DND-41 (cell line): ENCODE data around the gene ADAMTS12.

Source experiments
- ATAC-seq: fragments of 200-7000 bp; cut with Tn5 transposase; 3 replicates; pipeline ENCODE4 v1.9.1; 2021; ENCODE audit warnings: low read depth; ENCODE audit not compliant: insufficient read depth
- DNase-seq: peaks from one replicate; pipeline ENCODE4 v3.0.0-alpha.2; 2020
- H2AFZ ChIP-seq: 2 replicates; pipeline ENCODE4 v1.6.0; 2012; ENCODE audit warnings: low read depth, low read length
- H3K27ac ChIP-seq: 2 replicates; pipeline ENCODE4 v1.5.1; 2012; ENCODE audit warnings: low read length, inconsistent platforms
- H3K27me3 ChIP-seq: fragments of 200-600 bp; sonication (generic); 2 replicates; pipeline ENCODE4 v1.6.0; 2012; ENCODE audit warnings: low read length, mild to moderate bottlenecking, inconsistent platforms; ENCODE audit not compliant: insufficient read depth, poor library complexity
- H3K36me3 ChIP-seq: 2 replicates; pipeline ENCODE4 v1.5.1; 2012; ENCODE audit warnings: low read length, inconsistent platforms; ENCODE audit not compliant: insufficient read depth
- H3K4me1 ChIP-seq: 2 replicates; pipeline ENCODE4 v1.5.1; 2012; ENCODE audit warnings: mild to moderate bottlenecking, low read length; ENCODE audit not compliant: insufficient read depth
- H3K4me2 ChIP-seq: 2 replicates; pipeline ENCODE4 v1.6.0; 2012; ENCODE audit warnings: mild to moderate bottlenecking, moderate library complexity, low read length, inconsistent platforms; ENCODE audit not compliant: insufficient read depth
- H3K4me3 ChIP-seq, 2 experiments: fragments of 200-600 bp in 1 of 2; shearing (Covaris generic) in 1 of 2; 2 replicates each; pipeline ENCODE4 v1.5.1; 2012 to 2016; ENCODE audit warnings: inconsistent platforms in 2 of 2, low read length in 2 of 2, mild to moderate bottlenecking in 2 of 2, low read depth in 1 of 2, moderate library complexity in 1 of 2
- H3K79me2 ChIP-seq: 2 replicates; pipeline ENCODE4 v1.6.0; 2012; ENCODE audit warnings: low read length, inconsistent platforms; ENCODE audit not compliant: insufficient read depth
- H3K9ac ChIP-seq: 2 replicates; pipeline ENCODE4 v1.6.0; 2012; ENCODE audit warnings: low read depth, mild to moderate bottlenecking, inconsistent platforms, low read length, moderate library complexity
- H3K9me3 ChIP-seq: 2 replicates; pipeline ENCODE4 v1.5.1; 2012; ENCODE audit warnings: low read length, moderate library complexity, mild to moderate bottlenecking, inconsistent platforms; ENCODE audit not compliant: insufficient read depth, severe bottlenecking
- H4K20me1 ChIP-seq: 2 replicates; pipeline ENCODE4 v1.6.0; 2012; ENCODE audit warnings: low read length; ENCODE audit not compliant: insufficient read depth
- CTCF ChIP-seq: IDR thresholded peaks from 2 replicates; pipeline ENCODE4 v1.5.1; 2012; ENCODE audit warnings: borderline replicate concordance, low read length, moderate library complexity, mild to moderate bottlenecking; ENCODE audit not compliant: poor library complexity, severe bottlenecking; ENCODE audit errors: extremely low read depth
- EZH2 ChIP-seq: IDR thresholded peaks from 3 replicates; pipeline ENCODE4 v1.6.1; 2012; ENCODE audit warnings: borderline replicate concordance, low read depth, mild to moderate bottlenecking, moderate library complexity, low read length, inconsistent platforms; ENCODE audit not compliant: severe bottlenecking

Gene ADAMTS12

GRCh38 chr5:33738967-33739366 lies 152.8 kb downstream of the ADAMTS12 start:
- H3K27me3 ChIP-seq, result no peaks in the 10 kb centered on the region
- TF ChIP-seq EZH2, result no peak
- H3K36me3 ChIP-seq, result no peaks in the 10 kb centered on the region
- no peak overlapping the region for H3K9ac ChIP-seq
- H3K4me2 ChIP-seq, result no peak overlapping the region
- H2AFZ ChIP-seq, result no peak overlapping the region
- no peak overlapping the region for H3K4me3 ChIP-seq
- no peaks in the 10 kb centered on the region for H3K79me2 ChIP-seq
- no peaks in the 10 kb centered on the region for H3K9me3 ChIP-seq
- DNase-seq, result no peak
- no peaks in the 10 kb centered on the region for H3K4me1 ChIP-seq
- H3K27ac ChIP-seq, result no peak overlapping the region
- ATAC-seq, result no peak
- H4K20me1 ChIP-seq, result no peaks in the 10 kb centered on the region

- Histone ChIP-seq H3K4me2 (no peak overlapping the region), H3K4me3 (no peak overlapping the region), H3K27me3 (no peaks in the 10 kb centered on the region), H3K9me3 (no peaks in the 10 kb centered on the region), H3K4me1 (no peaks in the 10 kb centered on the region), H4K20me1 (no peaks in the 10 kb centered on the region), H3K79me2 (no peaks in the 10 kb centered on the region), H2AFZ (no peak overlapping the region), H3K36me3 (no peaks in the 10 kb centered on the region), H3K9ac (no peak overlapping the region), H3K27ac (no peak overlapping the region)
- no peak for ATAC-seq
- no peak for TF ChIP-seq EZH2
- TF ChIP-seq CTCF, result no peak
- no peak for DNase-seq
Measured at GRCh38 chr5:33738097-33738496, 153.7 kb downstream of the ADAMTS12 start.

DNA sequence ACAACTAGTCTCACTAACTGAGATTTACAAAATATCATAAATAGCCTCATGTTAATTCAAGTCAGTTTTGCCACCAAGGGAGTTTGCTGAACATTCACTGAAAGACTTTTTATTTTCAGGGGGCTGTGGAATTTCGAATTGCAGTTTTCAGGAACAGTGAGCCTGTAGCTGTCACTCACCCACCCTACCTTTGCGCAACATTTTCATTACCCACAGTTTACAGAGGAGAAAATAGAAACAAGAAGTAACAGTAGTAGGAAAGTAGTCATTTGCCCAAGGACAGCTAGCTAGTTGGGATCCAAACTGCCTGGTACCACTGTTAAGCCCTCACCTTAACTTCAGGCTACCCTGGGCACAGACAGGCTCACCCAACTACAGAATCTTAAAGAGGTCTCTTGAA lies 154.1 kb downstream of the ADAMTS12 start:
- H2AFZ ChIP-seq, result no peak overlapping the region
- H3K9me3 ChIP-seq, result no peaks in the 10 kb centered on the region
- H3K79me2 ChIP-seq, result no peaks in the 10 kb centered on the region
- H3K9ac ChIP-seq, result no peak overlapping the region
- no peaks in the 10 kb centered on the region for H3K36me3 ChIP-seq
- no peaks in the 10 kb centered on the region for H3K27me3 ChIP-seq
- H3K4me1 ChIP-seq, result no peaks in the 10 kb centered on the region
- ATAC-seq, result no peak
- no peaks in the 10 kb centered on the region for H4K20me1 ChIP-seq
- TF ChIP-seq EZH2, result no peak
- TF ChIP-seq CTCF, result no peak
- H3K4me2 ChIP-seq, result no peak overlapping the region
- H3K4me3 ChIP-seq, result no peak overlapping the region
- no peak for DNase-seq
- H3K27ac ChIP-seq, result no peak overlapping the region

GRCh38 chr5:33737284-33737683 lies 154.5 kb downstream of the ADAMTS12 start:
- Histone ChIP-seq H3K27me3 (no peaks in the 10 kb centered on the region), H3K9ac (no peak overlapping the region), H3K27ac (no peak overlapping the region), H2AFZ (no peak overlapping the region), H3K9me3 (no peaks in the 10 kb centered on the region), H3K36me3 (no peaks in the 10 kb centered on the region), H3K79me2 (no peaks in the 10 kb centered on the region), H3K4me2 (no peak overlapping the region), H3K4me3 (no peak overlapping the region), H4K20me1 (no peaks in the 10 kb centered on the region), H3K4me1 (no peaks in the 10 kb centered on the region)
- TF ChIP-seq EZH2 (no peak), CTCF (no peak)
- no peak for ATAC-seq
- no peak for DNase-seq
